Activated CD4-positive, alpha-beta T cell treated with anti-CD3 and anti-CD28 coated beads, Interleukin-2, amount 50 U/mL, for 16 hours (primary cell): ENCODE data around the gene HARS1.
A peak's percentile ranks its signal among the peaks of the same experiment; 100 is the strongest.
"Not testable (repeated sequence)": the region's sequence is repeated elsewhere in the genome, so short reads cannot be mapped to it uniquely, and the experiment has no call there.

Source experiments
- DNase-seq: peaks from one replicate; pipeline ENCODE4 v3.0.0-alpha.2; 2020

The HARS1 gene, protein sequence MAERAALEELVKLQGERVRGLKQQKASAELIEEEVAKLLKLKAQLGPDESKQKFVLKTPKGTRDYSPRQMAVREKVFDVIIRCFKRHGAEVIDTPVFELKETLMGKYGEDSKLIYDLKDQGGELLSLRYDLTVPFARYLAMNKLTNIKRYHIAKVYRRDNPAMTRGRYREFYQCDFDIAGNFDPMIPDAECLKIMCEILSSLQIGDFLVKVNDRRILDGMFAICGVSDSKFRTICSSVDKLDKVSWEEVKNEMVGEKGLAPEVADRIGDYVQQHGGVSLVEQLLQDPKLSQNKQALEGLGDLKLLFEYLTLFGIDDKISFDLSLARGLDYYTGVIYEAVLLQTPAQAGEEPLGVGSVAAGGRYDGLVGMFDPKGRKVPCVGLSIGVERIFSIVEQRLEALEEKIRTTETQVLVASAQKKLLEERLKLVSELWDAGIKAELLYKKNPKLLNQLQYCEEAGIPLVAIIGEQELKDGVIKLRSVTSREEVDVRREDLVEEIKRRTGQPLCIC

DNA sequence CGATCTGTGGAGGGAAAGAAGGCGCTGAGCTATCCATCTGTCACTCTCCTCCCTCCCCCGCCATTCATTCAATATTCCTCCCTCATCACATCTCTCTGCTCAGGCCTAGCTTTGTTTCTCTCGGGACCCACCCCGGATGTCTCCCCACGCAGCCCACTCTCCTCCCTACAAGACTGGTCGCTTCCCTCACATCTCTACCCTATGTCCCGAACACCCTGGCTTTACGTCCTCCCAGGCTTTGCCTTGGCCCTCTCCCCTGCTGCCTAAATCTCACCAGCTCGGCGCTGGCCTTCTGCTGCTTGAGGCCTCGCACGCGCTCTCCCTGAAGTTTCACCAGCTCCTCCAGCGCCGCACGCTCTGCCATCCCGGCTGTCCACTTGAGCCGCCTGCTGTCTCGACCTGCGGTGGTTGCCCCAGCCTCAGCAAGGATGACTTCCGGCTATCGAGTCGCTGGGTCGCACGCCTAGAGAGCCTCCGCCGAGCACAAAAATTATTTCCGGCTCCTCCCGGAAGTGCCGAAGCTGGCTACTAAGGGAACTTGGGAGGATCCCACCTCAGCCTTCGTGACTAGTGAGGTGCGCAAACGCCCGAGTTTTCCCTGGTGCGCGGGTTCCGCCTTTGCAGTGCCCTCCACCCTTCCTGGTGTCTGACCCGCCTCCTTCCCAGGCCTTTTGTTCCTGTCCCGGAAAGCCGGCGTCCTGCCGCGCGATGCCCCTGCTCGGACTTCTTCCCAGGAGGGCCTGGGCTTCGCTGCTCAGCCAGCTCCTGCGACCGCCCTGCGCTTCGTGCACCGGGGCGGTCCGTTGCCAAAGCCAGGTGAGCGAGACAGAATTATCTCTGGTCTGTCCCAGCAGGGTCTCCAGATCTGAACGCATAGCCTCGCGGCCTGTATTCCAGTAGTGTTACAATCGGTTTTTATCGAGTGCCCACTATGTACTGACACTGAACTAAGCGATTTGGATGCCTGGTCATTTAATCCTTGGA is at the start of gene HARS1, which contains the start of gene HARS2:
Gene HARS1, minus strand, starts transcription at position 430 of the 984 bp plus-strand sequence. Its CDS starts 66 bp downstream, at position 364.
Gene HARS2, plus strand, starts transcription at position 515 of the 984 bp plus-strand sequence. Its CDS starts 194 bp downstream, at position 709.
- peak; percentile 94 for DNase-seq

DNA sequence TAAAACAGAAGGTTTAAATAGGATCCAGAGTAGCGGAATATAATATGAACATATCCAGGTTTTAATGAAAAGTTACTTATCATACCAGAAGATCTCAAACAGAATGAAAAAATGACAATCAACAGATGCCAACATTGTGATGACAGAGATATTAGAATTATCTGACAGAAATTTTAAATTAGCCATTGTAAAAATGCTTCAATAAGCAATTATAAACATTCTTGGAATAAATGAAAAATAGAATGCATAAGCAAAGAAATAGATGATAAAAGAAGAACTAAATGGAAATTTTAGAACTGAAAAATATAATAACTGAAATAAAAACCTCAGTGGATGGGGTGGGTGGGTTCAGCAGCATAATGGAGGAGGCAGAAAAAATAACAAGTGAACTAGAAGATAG is 46.3 kb upstream of the HARS1 start:
- no peak for DNase-seq

DNA sequence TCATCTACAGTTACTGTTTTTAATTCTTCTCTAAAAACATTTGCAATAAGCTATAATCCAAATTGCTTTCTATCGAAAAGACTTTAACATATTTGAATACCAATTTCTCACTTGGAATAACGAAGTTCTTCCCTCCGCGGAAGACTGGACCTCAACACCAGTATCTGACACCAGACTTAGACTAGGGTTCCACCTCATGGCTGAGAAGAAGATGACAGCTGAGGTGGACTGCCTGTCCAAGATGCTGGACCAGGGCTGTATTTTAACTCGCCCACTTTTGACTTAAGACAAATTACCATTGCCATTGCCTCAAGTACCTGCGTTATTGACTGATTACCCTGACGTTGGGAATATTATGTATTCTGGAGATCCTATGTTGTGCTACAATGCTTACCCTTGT is 43.2 kb upstream of the HARS1 start:
- DNase-seq, result no peak

DNA sequence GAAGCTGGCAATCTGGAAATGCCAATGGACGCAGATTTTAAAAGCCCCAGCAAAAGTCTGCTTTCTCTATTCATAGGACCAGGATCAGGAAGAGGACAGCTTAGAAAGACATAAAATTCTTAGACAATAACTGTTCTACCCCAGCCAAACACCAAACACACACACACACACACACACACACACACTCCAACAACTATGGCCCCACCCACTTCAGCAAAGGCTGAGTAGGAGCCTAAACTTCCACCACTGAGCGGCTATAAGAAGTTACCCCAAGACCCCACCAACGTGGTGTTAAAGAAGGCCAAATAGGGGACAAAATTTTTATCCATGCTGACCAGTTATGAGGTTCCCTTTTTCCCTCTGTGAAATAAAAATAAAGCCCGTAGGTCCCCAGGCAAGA is 41.9 kb upstream of the HARS1 start:
- no peak for DNase-seq

DNA sequence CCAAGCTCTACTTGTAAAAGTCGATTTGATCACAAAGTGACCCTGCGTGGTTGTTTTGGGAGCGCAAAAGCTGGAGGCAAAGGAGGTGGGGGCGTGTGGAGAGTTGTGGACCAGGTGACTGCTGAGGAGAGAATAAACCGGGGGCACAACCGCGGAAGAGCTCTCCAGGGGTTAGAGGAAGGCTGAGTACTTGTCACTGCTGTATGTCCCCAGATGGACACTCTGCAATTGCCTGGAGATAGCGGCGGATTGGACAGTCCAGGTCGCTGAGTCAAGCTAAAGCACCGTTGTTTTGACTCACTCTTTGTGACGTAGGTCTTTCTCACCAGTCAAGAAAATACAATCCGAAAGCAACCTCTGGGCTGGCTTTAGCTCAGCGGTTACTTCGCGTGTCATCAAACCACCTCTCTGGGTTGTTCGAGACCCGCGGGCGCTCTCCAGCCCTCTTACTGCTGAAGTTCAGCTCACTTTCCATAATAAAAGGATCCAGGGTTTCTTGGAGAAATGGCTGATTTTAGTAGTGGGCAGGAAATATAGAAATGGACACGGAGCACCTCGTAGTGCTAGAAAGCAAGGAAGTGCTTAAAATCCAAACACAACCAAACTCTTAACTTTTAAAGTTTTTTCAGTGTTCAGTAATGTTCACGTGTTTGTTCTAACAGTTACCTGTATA is 34.8 kb upstream of the HARS1 start:
- peak; percentile 92 for DNase-seq

DNA sequence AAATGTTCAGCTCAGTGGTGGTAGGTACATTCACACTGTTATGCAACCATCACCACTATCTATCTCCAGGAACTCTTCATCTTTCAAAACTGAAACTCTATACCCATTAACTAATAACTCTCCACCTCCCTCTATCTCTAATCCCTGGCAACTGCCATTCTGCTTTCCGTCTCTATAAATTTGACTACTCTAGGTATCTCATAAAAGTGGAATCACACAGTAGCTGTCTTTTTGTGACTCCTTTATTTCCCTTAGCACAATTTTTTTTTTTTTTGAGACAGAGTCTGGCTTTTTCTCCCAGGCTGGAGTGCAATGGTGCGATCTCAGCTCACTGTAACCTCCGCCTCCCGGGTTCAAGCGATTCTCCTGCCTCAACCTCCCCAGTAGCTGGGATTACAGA is 30.2 kb upstream of the HARS1 start:
- not testable (repeated sequence) for DNase-seq

DNA sequence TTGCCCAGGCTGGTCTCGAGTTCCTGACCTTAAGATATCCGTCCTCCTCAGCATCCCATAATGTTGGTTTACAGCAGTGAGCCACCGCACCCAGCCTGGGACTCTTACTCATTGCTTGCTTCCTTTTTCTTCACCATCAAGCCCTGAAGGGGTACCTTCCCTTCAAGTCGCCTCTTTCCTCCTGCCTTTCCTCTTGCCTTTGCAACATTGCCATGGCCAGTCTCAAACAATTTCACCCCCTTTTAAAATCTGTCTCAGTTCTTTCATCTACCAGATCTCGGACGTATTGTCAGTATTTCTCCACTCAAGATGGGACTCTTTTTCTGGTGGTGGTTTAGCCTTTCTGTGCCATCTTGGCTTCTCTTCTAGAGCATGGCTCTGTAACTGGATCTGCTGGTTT is 29.6 kb upstream of the HARS1 start:
- DNase-seq, result not testable (repeated sequence)

DNA sequence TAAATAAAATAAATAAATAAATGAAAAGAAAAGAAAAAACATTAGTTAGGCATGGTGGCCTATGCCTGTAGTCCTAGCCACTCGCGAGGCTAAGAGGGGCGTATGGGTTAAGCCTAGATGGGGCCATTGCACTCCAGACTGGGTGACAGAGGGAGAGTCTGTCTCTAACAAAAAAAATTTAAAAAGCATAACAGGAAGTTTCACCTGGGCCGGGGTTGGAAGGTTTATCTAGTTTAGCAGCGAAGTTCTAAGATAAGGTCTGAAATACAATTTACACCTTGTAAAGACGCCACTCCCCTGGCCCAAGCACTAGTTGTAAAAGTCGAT is 27.1 kb upstream of the HARS1 start:
- DNase-seq, result no peak

DNA sequence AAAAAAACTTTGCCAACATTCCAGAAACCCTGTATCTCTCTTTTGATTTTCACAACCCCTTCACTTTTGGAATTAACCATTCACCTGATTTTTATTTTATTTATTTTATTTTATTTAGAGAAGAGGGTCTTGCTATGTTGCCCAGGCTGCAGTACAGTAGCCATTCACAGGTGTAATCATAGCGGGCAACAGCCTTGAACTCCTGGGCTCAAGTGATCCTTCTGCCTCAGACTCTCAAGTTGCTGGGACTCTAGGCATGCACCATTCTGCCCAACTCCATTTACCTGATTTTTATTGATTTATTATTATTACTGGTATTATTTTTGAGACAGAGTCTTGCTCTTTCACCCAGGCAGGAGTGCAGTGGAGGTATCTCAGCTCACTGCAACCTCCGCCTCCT is 25.1 kb upstream of the HARS1 start:
- not testable (repeated sequence) for DNase-seq

DNA sequence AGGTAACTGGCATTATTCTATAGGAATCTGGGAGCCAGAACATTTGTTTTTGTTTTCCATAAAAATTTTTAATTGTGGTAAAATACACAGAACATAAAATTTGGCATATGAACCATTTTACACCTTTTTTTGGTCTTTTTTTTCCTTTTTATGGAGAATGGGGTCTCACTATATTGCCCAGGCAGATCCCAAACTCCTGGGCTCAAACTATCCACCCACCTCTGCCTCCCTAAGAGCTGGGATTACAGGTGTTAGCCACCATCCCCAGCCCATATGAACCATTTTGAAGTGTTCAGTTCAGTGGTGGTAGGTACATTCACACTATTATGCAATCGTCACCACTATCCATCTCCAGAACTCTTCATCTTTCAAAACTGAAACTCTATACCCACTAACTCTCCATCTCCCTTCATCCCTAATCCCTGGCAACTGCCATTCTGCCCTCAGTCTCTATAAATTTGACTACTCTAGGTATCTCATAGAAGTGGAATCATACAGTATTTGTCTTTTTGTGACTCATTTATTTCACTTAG is 22.5 kb upstream of the HARS1 start:
- DNase-seq, result no peak

DNA sequence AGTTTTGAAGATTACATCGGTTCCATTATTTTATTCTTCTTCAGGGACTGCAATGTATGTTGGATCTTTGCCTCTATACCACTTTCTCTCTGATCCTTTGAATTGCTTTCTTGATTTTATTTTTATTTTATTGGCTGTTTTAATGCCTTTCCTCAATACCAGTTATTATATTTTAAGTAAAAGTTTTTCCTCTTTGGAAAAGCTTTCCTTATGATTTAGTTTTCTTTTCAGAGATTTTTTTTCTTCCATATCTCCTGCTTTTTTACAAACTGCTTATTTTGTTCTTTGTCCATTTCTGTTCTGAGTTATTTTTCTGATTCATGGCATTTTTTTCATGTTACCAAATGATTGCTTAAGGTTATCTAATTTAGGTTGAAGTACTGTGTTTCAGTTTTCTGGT is 20.6 kb upstream of the HARS1 start:
- no peak for DNase-seq

DNA sequence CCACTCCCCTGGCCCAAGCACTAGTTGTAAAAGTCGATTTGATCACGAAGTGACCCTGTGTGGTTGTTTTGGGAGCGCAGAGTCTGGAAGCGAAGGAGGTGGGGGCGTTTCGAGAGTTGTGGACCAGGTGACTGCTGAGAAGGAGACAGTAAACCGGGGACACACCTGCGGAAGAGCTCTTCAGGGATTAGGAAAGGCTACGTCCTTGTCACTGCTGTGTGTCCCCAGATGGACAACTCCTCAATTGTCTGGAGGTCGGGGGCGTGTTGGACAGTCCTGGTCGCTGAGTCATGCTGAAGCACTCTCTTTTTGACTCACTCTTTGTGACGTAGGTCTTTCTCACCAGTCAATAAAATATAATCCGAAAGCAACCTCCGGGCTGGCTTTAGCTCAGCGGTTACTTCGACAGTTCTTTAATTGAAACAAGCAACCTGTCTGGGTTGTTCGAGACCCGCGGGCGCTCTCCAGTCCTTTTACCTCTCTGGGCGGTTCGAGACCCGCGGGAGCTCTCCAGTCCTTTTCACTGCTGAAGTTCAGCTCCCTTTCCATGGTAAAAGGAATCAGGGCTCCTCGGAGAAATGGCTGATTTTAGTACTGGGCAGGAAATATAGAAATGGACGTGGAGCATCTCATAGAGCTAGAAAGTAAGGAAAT is 19.9 kb upstream of the HARS1 start:
- DNase-seq, result peak; percentile 97

DNA sequence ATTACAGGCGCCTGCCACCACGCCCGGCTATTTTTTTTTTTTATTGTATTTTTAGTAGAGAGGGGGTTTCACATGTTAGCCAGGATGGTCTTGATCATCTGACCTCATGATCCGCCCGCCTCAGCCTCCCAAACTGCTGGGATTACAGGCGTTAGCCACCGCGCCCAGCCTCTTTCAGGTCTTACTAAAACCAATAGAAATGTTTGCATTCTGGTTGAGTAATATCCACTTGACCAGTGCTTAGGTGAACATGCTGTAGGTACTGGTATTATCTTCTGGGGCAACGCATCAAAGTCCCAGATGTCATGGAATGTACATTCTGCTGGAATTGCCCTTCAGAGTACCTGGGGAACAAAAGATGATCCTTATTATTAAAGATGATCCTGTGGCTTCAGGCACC is 17.6 kb upstream of the HARS1 start:
- not testable (repeated sequence) for DNase-seq

DNA sequence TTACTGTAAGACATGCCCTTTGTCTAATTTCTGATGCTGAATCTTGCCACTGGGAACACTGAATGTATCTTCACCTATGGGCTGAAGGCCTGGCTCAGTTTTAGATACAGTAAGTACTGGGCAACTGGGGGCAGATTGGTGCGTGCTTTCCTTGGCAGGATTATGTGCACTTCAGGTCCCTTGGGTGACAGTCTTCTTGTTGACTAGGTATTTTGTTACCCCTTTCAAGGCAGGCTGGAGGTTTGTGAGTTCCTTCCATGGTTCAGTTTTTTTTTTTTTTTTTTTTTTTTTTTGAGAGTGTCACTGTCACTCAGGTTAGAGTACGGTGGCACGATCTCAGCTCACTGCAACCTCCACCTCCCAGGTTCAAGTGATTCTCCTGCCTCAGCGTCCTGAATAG is 16.6 kb upstream of the HARS1 start:
- DNase-seq, result no peak

DNA sequence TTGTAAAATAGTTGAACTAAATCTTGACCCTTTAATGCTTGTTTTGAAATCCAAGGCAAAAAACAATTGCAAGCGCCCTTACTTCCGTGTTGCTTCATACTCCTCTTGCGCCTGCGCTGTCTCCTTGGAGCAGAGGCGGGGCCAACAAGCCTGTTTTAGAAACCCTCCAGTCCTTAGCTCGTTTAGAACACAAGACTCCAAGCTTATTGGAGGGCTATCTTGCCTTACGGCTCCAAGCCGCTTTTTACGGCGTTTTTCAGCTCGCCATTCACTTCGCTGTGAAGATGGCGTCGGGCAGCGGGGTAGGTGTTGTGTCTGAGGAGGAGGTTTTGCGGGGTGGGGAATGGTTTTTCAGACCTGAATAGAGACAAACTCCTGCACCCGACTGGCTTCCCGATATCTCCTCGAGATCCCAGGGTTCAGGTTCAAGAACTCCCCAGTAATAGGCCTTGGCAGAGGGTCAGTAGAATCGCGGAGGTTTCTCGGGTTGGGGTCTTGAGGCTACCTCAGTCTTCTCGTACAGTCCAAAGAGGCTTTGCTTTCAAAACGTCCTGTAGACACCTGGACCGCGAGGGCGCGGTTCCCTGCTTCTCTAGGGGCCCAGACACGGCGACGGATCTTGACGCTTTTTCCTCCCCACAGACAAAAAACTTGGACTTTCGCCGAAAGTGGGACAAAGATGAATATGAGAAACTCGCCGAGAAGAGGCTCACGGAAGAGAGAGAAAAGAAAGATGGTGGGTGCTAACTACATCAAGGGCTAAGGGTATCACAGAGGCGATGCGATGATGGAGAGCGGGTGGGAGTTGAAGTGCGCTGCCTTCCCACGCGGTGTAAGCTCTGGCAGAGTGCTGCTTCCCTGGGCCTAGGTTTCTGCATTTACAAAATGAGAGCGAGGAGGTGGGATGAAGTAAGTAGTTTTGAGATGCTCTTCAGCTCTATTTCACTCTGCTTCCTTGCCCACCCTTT is 9.3 kb upstream of the HARS1 start, which contains the start of gene ZMAT2:
Gene ZMAT2, plus strand, starts transcription at position 271 of the 968 bp plus-strand sequence. Its CDS starts 14 bp downstream, at position 285.
- DNase-seq, result peak; percentile 97

DNA sequence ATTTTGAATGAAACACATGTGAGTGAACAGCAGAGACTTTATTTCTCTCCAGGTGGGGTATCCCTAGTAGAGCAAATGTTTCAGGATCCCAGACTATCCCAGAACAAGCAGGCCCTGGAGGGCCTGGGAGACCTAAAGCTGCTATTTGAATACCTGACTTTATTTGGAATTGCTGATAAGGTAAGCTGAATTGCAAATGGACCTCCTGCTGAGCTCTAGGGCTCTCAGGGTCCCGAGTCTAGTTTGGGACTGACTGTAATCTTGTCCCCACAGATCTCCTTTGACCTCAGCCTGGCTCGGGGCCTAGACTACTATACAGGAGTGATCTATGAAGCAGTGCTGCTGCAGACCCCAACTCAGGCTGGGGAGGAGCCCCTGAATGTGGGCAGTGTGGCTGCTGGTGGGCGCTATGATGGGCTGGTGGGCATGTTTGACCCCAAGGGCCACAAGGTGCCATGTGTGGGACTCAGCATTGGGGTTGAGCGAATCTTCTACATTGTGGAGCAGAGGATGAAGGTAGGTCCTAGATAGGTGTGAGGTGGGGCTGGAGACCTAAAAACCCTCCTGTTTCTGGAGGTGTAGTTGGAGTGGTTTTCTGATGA is 5.8 kb upstream of the HARS1 start:
- no peak for DNase-seq

DNA sequence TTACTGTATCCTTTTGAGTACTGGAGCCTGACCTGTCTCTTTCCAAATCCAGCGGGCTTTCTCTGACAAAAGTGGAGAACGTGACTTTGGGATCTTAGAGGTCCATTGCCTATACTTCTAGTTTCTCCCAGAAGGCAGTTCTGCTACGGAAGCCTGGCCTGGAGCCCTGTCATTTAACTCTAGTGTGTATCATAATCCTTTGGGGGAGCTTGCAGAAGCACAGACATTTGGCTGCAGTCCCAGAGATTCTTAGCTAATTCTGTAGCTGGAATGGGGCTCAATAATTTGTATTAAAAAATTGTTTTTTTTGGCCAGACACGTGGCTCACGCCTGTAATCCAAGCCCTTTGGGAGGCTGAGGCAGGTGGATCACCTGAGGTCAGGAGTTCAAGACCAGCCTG is 3.1 kb upstream of the HARS1 start:
- DNase-seq, result no peak

DNA sequence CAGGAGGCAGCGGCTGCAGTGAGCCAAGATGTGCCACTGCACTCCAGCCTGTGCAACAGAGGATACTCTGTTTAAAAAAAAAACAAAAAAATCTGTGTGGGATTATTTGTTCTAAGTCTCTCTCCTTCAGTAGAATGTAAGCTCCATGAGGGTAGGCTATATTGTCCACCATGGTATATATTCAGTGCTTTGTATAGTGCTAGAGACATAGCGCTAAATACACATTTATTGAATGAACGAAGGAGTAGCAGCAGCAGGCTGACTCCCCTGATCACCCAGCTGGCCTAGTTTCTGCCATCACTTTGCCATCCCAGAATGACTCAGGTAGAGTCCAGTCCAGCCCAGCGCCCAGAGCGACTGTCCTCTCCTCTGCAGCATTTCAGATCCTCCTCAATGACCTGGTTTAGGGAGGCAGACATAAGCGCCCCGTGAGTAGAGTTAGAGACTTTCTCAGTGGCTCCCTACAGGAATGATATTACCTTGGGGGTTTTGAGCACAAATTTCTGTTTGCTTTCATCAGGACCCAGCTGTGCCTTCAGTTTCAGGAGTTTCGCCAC is 716 bp downstream of the HARS1 start:
- DNase-seq, result no peak

DNA sequence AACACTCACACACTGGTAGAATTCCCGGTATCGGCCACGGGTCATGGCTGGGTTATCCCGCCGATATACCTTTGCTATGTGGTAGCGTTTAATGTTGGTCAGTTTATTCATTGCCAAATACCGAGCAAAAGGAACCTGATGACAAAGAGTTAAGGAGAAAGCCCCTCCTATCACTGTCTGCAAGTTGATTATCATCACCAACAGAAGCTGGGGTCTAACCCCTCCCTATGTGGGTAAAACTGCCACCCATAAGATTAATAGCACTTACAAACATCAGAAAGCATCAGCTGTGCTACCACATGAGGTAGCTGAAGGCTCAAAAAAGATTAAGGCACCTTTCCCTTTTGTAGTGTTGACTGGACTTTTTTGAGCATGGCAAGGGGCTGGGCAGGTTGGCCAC is 12.2 kb downstream of the HARS1 start:
- DNase-seq, result no peak

DNA sequence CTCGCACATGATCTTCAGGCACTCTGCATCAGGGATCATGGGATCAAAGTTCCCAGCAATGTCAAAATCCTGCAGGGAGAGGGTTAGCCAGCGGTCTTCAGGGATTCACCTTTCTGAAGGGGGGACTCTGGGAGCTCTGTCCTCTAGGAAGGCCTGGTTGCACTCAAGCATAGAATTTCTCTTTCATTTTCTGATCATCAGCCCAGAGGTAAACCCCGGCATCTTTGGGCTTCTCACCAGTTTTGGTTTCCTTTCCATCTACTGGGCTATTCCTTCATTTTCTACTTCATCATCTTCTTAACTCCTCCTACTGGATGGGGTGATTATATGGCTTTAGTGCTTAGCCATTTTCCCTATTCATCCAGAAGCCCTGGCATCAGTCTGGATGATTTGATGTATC is 13.2 kb downstream of the HARS1 start:
- DNase-seq, result no peak
